ENCODE results near the gene DCTN2.

GRCh38 chr12:57488402-57489156 is 58.4 kb downstream of the DCTN2 start:
- TF ChIP-seq POLR2A (IDR thresholded peaks at IDR 0.05) (no peak), CTCF (IDR thresholded peaks at IDR 0.05) (no peak)

Data from testis (tissue), 2 donors.